Measurements from ENCODE around the gene ZBTB20. TPM values are rescaled to one million over a fixed set of nuclear protein-coding genes. Genes with fewer than 3 reads are reported as not detected.
A peak's percentile ranks its signal among the peaks of the same experiment; 100 is the strongest.

The ZBTB20 gene
- total and polyA plus RNA-seq, 4 donors: 0.74 to 77.1 (median 27.9) TPM

GRCh38 chr3:114453361-114453780, 693.7 kb downstream of the ZBTB20 start:
- DNase-seq (no peak), ATAC-seq (ENCODE audit: insufficient read depth, low FRiP score) (no peak)
- no peaks in the 10 kb centered on the region for H3K36me3 ChIP-seq (ENCODE audit: control insufficient read depth in 4 of 4, insufficient read depth in 4 of 4, low read length in 4 of 4)
- no peak overlapping the region for H3K27ac ChIP-seq (ENCODE audit: low read depth in 1 of 2, low read length in 1 of 2)
- H3K27me3 ChIP-seq (ENCODE audit: control insufficient read depth in 3 of 3, insufficient read depth in 3 of 3, low read length in 2 of 3): no peaks in the 10 kb centered on the region
- 87 to 91% methylated on average over 2 of the region's 2 CpGs for WGBS, 2 donors
- H3K9me3 ChIP-seq (ENCODE audit: control insufficient read depth in 4 of 4, insufficient read depth in 3 of 4, low read length in 3 of 4): no peaks in the 10 kb centered on the region
- no peak overlapping the region for H3K9ac ChIP-seq (ENCODE audit: insufficient read depth in 1 of 2, low read length in 2 of 2)
- no peak for TF ChIP-seq CTCF (IDR thresholded peaks at IDR 0.05; ENCODE audit: control extremely low read depth, extremely low read depth)
- peaks cover 1 to 26% (median 17%) of the 10 kb centered on the region in 5 donors for H3K4me1 ChIP-seq (ENCODE audit: control insufficient read depth in 5 of 5, insufficient read depth in 5 of 5, low read length in 5 of 5)
- no peak overlapping the region for H3K4me3 ChIP-seq

GRCh38 chr3:114452937-114453336, 694.2 kb downstream of the ZBTB20 start:
- Histone ChIP-seq H3K9me3 (ENCODE audit: control insufficient read depth in 4 of 4, insufficient read depth in 3 of 4, low read length in 3 of 4) (no peaks in the 10 kb centered on the region), H3K36me3 (ENCODE audit: control insufficient read depth in 4 of 4, insufficient read depth in 4 of 4, low read length in 4 of 4) (no peaks in the 10 kb centered on the region), H3K9ac (ENCODE audit: insufficient read depth in 1 of 2, low read length in 2 of 2) (no peak overlapping the region), H3K4me3 (no peak overlapping the region), H3K4me1 (ENCODE audit: control insufficient read depth in 5 of 5, insufficient read depth in 5 of 5, low read length in 5 of 5) (peaks cover 2 to 26% (median 18%) of the 10 kb centered on the region in 5 donors), H3K27me3 (ENCODE audit: control insufficient read depth in 3 of 3, insufficient read depth in 3 of 3, low read length in 2 of 3) (no peaks in the 10 kb centered on the region), H3K27ac (ENCODE audit: low read depth in 1 of 2, low read length in 1 of 2) (no peak overlapping the region)
- DNase-seq (no peak), ATAC-seq (ENCODE audit: insufficient read depth, low FRiP score) (no peak)
- no peak for TF ChIP-seq CTCF (IDR thresholded peaks at IDR 0.05; ENCODE audit: control extremely low read depth, extremely low read depth)
- WGBS, 2 donors: 61 to 78% methylated on average over 2 of the region's 2 CpGs

GRCh38 chr3:114452256-114452655, 694.8 kb downstream of the ZBTB20 start:
- Histone ChIP-seq H3K27me3 (ENCODE audit: control insufficient read depth in 3 of 3, insufficient read depth in 3 of 3, low read length in 2 of 3) (no peaks in the 10 kb centered on the region), H3K27ac (ENCODE audit: low read depth in 1 of 2, low read length in 1 of 2) (peak overlapping the region in 1 of 2 donors; percentile 45), H3K4me1 (ENCODE audit: control insufficient read depth in 5 of 5, insufficient read depth in 5 of 5, low read length in 5 of 5) (peaks cover 3 to 26% (median 22%) of the 10 kb centered on the region in 5 donors), H3K9ac (ENCODE audit: insufficient read depth in 1 of 2, low read length in 2 of 2) (peak overlapping the region in 1 of 2 donors; percentile 13), H3K36me3 (ENCODE audit: control insufficient read depth in 4 of 4, insufficient read depth in 4 of 4, low read length in 4 of 4) (no peaks in the 10 kb centered on the region), H3K4me3 (no peak overlapping the region), H3K9me3 (ENCODE audit: control insufficient read depth in 4 of 4, insufficient read depth in 3 of 4, low read length in 3 of 4) (no peaks in the 10 kb centered on the region)
- DNase-seq: peak in 1 of 3 donors; percentile 21
- WGBS, 2 donors: 49 to 85% methylated on average over 1 of the region's 1 CpG
- no peak for TF ChIP-seq CTCF (IDR thresholded peaks at IDR 0.05; ENCODE audit: control extremely low read depth, extremely low read depth)
- ATAC-seq (ENCODE audit: insufficient read depth, low FRiP score): no peak

- Histone ChIP-seq H3K27ac (ENCODE audit: low read depth in 1 of 2, low read length in 1 of 2) (peak overlapping the region; percentile 56 to 82), H3K9me3 (ENCODE audit: control insufficient read depth in 4 of 4, insufficient read depth in 3 of 4, low read length in 3 of 4) (no peaks in the 10 kb centered on the region), H3K36me3 (ENCODE audit: control insufficient read depth in 4 of 4, insufficient read depth in 4 of 4, low read length in 4 of 4) (no peaks in the 10 kb centered on the region), H3K4me3 (no peak overlapping the region), H3K27me3 (ENCODE audit: control insufficient read depth in 3 of 3, insufficient read depth in 3 of 3, low read length in 2 of 3) (no peaks in the 10 kb centered on the region), H3K9ac (ENCODE audit: insufficient read depth in 1 of 2, low read length in 2 of 2) (peak overlapping the region; percentile 30 to 66), H3K4me1 (ENCODE audit: control insufficient read depth in 5 of 5, insufficient read depth in 5 of 5, low read length in 5 of 5) (peaks cover 3 to 26% (median 22%) of the 10 kb centered on the region in 5 donors)
- ATAC-seq (ENCODE audit: insufficient read depth, low FRiP score) (no peak), DNase-seq (peak; percentile 43 to 87 (median 78))
- 42 to 61% methylated on average over 10 of the region's 10 CpGs for WGBS, 2 donors
- TF ChIP-seq CTCF (IDR thresholded peaks at IDR 0.05; ENCODE audit: control extremely low read depth, extremely low read depth): no peak
These were observed 695.5 kb downstream of the ZBTB20 start for GRCh38 chr3:114451561-114452018.
